ENCODE results near the gene NEUROD2.

GRCh38 chr17:39612291-39612894, 4.7 kb upstream of the NEUROD2 start:
- TF ChIP-seq CTCF (IDR thresholded peaks at IDR 0.05) (no peak), POLR2A (IDR thresholded peaks at IDR 0.05) (no peak), POLR2AphosphoS5 (IDR thresholded peaks at IDR 0.05) (no peak), EP300 (IDR thresholded peaks at IDR 0.05) (no peak)
